RPMI7951 (cell line): ENCODE measurements around the gene CAPNS1. TPM values are rescaled to one million over a fixed set of nuclear protein-coding genes. Genes with fewer than 3 reads are reported as not detected.
"Not testable (repeated sequence)": the region's sequence is repeated elsewhere in the genome, so short reads cannot be mapped to it uniquely, and the experiment has no call there.

Experiments
- DNase-seq: peaks from one replicate; pipeline ENCODE4 v3.0.0-alpha.2; 2012; ENCODE audit warnings: low read depth
- total RNA-seq: library from RNA; depleted of rRNA; stranded (reverse); fragments of >200 nt; shearing (Covaris generic); gene quantifications from 2 replicates; pipeline ENCODE4 v1.2.3, GENCODE V29; 2014; rRNA removed

CAPNS1 gene
- total RNA-seq, 1 experiment from 2014 or later: 543 TPM

DNA sequence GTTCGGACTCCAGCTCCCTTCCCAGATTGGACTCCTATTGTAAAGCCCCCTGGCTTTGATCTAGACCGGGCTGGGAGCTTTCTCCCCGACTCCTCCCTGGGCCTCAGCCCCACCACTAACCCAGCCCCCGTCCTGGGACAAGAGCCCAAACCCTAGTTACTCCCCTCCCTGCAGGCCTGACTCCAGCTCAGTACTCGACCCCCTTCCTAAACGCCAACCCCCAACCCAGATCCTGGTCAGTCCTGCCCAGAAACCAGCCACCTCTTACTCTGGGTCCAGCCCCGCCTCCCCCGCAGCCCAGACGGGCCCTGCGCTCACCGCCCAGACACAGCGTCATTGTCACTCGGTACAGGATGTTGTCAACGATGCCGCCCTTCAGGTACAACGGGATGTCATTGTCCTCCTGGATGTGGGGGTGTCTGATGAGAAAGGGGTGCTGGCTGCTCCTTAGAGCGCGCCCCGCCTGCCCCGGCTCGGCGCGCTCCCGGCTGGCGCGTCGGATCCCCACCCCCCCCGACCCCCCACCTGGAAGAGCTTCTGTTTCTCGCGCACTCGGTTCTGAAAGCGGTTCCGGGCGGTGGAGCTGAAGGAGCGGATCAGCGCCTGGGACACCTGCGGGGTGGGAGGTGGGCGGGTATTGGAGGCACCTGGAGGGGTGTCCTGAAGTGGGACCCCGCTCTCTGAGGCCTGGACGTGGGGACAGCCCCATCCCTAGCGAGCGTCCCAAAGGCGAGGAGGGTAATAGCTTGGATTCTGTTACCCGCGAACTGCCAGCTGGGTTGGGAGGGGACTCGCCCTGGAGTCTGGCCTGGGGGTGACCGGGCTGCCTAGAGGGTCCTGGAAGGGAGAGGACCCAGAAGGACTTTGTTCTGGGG is 11.5 kb downstream of the CAPNS1 start:
- no peak for DNase-seq

DNA sequence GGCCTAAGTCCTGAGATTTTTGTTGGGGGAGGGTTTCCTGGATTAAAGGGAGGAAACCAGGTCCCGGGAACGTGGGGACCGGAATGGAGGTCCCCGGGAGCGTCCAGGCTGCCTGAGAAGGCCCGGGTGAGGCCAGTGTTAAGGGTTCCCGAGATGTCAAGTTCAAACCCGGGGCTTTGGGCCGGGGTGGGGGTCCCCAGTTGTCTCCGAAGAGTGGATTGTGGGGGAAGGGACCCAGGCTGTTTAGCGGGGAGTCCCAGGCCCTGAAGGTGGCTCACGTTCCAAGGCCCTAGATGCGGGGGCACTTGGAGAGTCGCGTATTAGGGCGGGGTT is 12.1 kb downstream of the CAPNS1 start:
- DNase-seq: no peak

DNA sequence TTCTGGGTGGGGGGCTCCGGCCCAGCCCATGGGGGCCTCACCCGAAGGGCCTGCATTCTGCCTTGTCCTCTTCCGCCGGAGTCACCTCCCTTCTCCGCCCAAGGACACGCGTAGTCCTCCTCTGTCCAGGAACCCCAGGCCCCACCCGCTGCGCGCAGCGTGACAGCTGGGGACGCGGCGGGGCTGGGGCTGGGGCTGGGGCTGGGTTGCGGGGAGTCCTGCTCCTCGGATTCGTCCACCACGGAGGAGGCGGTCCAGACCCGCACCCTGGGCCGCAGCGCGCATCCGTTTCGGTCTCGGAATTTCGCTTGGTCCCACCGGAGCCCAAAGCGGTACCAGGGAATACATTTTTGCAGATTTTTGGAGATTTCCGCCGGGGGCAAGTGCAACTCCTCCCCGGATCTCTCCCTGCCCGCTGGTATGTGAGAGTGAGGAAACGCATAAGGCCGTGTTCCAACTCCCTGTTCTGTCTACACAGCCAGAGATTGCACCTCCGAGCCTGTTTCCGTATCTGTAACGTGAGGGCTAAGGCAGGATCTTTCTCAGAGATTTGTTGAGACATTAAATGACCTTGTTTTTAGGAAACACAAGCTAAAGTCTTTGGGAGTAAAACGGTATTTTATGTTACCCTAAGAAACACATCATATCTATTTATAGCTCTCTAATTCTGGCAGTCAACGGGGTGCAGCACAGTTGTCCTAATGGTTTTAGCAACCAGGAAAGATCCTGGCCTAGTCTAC is 12.7 kb downstream of the CAPNS1 start, which contains the start of gene COX7A1:
Gene COX7A1 (minus strand): TSS at position 96 of the 740 bp plus-strand sequence. CDS start 40 bp downstream, at position 56.
- peak; percentile 42 for DNase-seq

DNA sequence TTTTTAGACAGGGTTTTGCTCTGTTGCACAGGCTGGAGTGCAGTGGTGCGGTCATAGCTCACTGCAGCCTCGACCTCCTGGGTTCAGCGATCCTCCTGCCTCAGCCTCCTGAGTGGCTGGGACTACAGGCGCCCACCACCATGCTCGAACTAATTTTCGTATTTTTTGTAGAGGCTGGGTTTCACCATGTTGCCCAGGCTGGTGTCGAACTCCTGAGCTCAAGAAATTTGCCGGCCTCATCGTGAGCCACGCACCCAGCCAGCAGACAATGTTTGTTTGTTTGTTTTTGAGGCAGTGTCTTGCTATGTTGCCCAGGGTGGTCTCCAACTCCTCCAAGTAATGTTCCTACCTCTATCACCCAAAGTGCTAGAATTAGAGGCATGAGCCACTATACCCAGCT is 13.3 kb downstream of the CAPNS1 start:
- no peak for DNase-seq

GRCh38 chr19:36160821-36161596 is 21.1 kb downstream of the CAPNS1 start:
- DNase-seq: no peak

GRCh38 chr19:36163813-36164212 is 23.9 kb downstream of the CAPNS1 start:
- no peak for DNase-seq

GRCh38 chr19:36169084-36169760 is 29.4 kb downstream of the CAPNS1 start:
- no peak for DNase-seq

DNA sequence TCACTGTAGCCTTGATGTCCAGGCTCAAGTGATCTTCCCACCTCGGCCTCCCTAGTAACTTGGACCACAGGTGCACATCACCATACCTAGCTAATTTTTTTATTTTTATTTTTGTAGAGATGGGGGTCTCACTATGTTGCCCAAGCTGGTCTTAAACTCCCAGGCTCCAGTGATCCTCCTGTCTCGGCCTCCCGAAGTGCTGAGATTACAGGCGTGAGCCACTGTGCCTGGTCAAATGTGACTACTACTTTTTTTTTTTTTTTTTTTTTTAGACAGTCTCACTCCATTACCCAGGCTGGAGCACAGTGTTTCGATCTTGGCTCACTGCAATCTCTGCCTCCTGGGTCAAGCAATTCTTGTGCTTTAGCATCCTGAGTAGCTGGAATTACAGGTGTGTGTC is 33.0 kb downstream of the CAPNS1 start:
- DNase-seq: no peak

- not testable (repeated sequence) for DNase-seq
These were observed 34.0 kb downstream of the CAPNS1 start for GRCh38 chr19:36173846-36174245.

GRCh38 chr19:36179077-36179476 is 39.2 kb downstream of the CAPNS1 start:
- DNase-seq: not testable (repeated sequence)

- DNase-seq: no peak
These were observed 42.9 kb downstream of the CAPNS1 start for GRCh38 chr19:36182612-36183244.

DNA sequence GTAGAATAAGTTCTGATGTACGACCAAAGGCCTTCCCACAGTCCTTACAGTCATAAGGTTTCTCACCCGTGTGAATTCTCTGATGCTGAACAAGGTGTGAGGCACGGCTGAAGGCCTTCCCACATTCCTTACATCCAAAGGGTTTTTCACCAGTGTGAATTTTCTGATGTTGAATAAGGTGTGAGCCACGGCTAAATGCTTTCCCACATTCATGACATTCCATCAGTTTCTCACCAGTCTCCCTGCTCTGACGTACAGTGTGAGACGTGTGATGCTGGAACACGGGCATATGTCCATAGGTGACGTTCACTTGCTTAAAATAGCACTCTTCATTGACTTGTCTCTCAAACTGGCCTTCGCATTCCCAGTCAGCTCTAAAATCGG is 43.4 kb downstream of the CAPNS1 start:
- DNase-seq: no peak

- not testable (repeated sequence) for DNase-seq
These were observed 46.9 kb downstream of the CAPNS1 start for GRCh38 chr19:36186722-36187121.

DNA sequence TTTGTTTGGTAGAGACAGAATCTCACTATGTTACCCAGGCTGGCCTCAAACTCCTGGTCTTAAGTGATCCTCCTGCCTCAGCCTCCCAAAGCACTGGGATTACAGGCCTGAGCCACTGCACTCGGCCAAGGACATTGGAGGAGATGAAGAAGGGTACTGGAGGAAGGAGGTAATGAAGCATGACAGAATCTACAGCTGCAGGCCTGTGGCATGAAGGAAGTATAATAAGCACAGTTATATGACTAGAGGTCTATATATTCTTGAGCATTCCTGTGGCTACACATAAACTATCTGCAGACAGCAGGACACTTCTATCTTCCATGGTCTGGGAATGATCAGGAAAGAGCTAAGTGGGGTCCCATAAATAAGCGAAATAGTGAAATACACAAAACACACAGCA is 56.4 kb downstream of the CAPNS1 start:
- DNase-seq: peak; percentile 11

DNA sequence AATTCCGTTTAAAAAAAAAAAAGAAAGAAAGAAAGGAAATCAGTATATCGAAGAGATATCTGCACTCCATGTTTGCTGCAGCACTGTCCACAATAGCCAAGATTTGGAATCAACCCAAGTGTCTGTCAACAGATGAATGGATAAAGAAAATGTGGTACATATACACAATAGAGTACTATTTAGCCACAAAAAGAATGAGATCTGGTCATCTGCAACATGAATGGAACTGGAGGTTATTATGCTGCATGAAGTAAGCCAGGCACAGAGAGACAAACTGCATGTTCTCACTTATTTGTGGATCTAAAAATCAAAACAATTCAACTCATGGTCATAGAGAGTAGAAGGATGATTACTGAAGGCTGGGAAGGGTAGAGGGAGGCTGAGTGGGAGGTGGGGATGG is 58.3 kb downstream of the CAPNS1 start:
- no peak for DNase-seq

Other genes with a start within 250 kb of the CAPNS1 start
- gene NFKBID, start 239.5 kb upstream of the CAPNS1 start, total RNA-seq: 3.7 and 7.1 TPM in 2 replicates
- 1.9 TPM in 1 of 2 replicates, not detected in the other for gene HCST, start 237.5 kb upstream of the CAPNS1 start, total RNA-seq
- not detected in 2 replicates for gene TYROBP, start 231.8 kb upstream of the CAPNS1 start, total RNA-seq
- 4.2 and 5.5 TPM in 2 replicates for gene LRFN3, start 203.7 kb upstream of the CAPNS1 start, total RNA-seq
- 25.8 and 34.0 TPM in 2 replicates for gene SDHAF1, start 144.9 kb upstream of the CAPNS1 start, total RNA-seq
- gene SYNE4, start 131.3 kb upstream of the CAPNS1 start, total RNA-seq: not detected in 2 replicates
- 34.1 and 39.8 TPM in 2 replicates for gene ALKBH6, start 125.9 kb upstream of the CAPNS1 start, total RNA-seq
- gene CLIP3, start 107.2 kb upstream of the CAPNS1 start, total RNA-seq: 1.7 and 2.0 TPM in 2 replicates
- 5.4 and 5.9 TPM in 2 replicates for gene THAP8, start 85.8 kb upstream of the CAPNS1 start, total RNA-seq
- 16.1 and 17.0 TPM in 2 replicates for gene WDR62, start 85.2 kb upstream of the CAPNS1 start, total RNA-seq
- not detected in 2 replicates for gene OVOL3, start 28.9 kb upstream of the CAPNS1 start, total RNA-seq
- gene POLR2I, start 25.2 kb upstream of the CAPNS1 start, total RNA-seq: 137 and 167 TPM in 2 replicates
- gene TBCB, start 24.6 kb upstream of the CAPNS1 start, total RNA-seq: 317 and 522 TPM in 2 replicates
- gene COX7A1, start 12.4 kb downstream of the CAPNS1 start, total RNA-seq: 6.1 and 7.0 TPM in 2 replicates
- 2.6 and 3.6 TPM in 2 replicates for gene ZNF565, start 74.6 kb downstream of the CAPNS1 start, total RNA-seq
- gene ZNF146, start 75.0 kb downstream of the CAPNS1 start, total RNA-seq: 103 and 114 TPM in 2 replicates
- 1.7 and 1.8 TPM in 2 replicates for gene ZFP14, start 239.1 kb downstream of the CAPNS1 start, total RNA-seq